Measurements from ENCODE around the gene BMPR1A.
"Not testable (repeated sequence)": the region's sequence is repeated elsewhere in the genome, so short reads cannot be mapped to it uniquely, and the experiment has no call there.

GRCh38 chr10:86978457-86978856 lies 222.0 kb downstream of the BMPR1A start:
- TF ChIP-seq POLR2A, POLR2AphosphoS5 (IDR thresholded peaks at IDR 0.05): not testable (repeated sequence)

All from suprapubic skin (tissue), 4 donors.